ENCODE measurements around the gene RSPH3. TPM values are rescaled to one million over a fixed set of nuclear protein-coding genes. Genes with fewer than 3 reads are reported as not detected.

Gene RSPH3
- total RNA-seq, 1 donor from 2014 or later, result 9.7 TPM

GRCh38 chr6:159007510-159007909 is 7.5 kb upstream of the RSPH3 start:
- no peak for DNase-seq (ENCODE audit: extremely low spot score, unreplicated experiment)
- no peaks in the 10 kb centered on the region for H3K27me3 Mint-ChIP-seq
- H3K36me3 Mint-ChIP-seq, result peaks cover 5% of the 10 kb centered on the region
- H3K4me3 Mint-ChIP-seq, result no peak overlapping the region
- H3K27ac Mint-ChIP-seq, result no peak overlapping the region
- H3K4me1 Mint-ChIP-seq (ENCODE audit: unreplicated experiment), result peaks cover under 1% of the 10 kb centered on the region
- H3K9me3 Mint-ChIP-seq, result no peaks in the 10 kb centered on the region
- no peak for TF ChIP-seq CTCF (conservative IDR thresholded peaks at IDR 0.05)

- peaks cover 12% of the 10 kb centered on the region for H3K4me1 Mint-ChIP-seq (ENCODE audit: unreplicated experiment)
- H3K9me3 Mint-ChIP-seq, result no peaks in the 10 kb centered on the region
- H3K4me3 Mint-ChIP-seq, result no peak overlapping the region
- DNase-seq (ENCODE audit: extremely low spot score, unreplicated experiment), result no peak
- TF ChIP-seq CTCF (conservative IDR thresholded peaks at IDR 0.05), result no peak
- no peak overlapping the region for H3K27ac Mint-ChIP-seq
- H3K27me3 Mint-ChIP-seq, result no peaks in the 10 kb centered on the region
- peaks cover 11% of the 10 kb centered on the region for H3K36me3 Mint-ChIP-seq
Observed at GRCh38 chr6:159005436-159005835, 5.4 kb upstream of the RSPH3 start.

- Mint-ChIP-seq H3K4me3 (no peak overlapping the region), H3K36me3 (peaks cover 11% of the 10 kb centered on the region), H3K27ac (no peak overlapping the region), H3K9me3 (no peaks in the 10 kb centered on the region), H3K27me3 (no peaks in the 10 kb centered on the region), H3K4me1 (ENCODE audit: unreplicated experiment) (peaks cover 12% of the 10 kb centered on the region)
- TF ChIP-seq CTCF (conservative IDR thresholded peaks at IDR 0.05), result no peak
- no peak for DNase-seq (ENCODE audit: extremely low spot score, unreplicated experiment)
Observed at GRCh38 chr6:159004592-159004991, 4.6 kb upstream of the RSPH3 start.

- no peaks in the 10 kb centered on the region for H3K9me3 Mint-ChIP-seq
- no peak for TF ChIP-seq CTCF (conservative IDR thresholded peaks at IDR 0.05)
- peaks cover 11% of the 10 kb centered on the region for H3K36me3 Mint-ChIP-seq
- H3K27me3 Mint-ChIP-seq, result no peaks in the 10 kb centered on the region
- no peak overlapping the region for H3K4me3 Mint-ChIP-seq
- no peak for DNase-seq (ENCODE audit: extremely low spot score, unreplicated experiment)
- peaks cover 17% of the 10 kb centered on the region for H3K4me1 Mint-ChIP-seq (ENCODE audit: unreplicated experiment)
- no peak overlapping the region for H3K27ac Mint-ChIP-seq
Observed at GRCh38 chr6:159002432-159003155, 2.6 kb upstream of the RSPH3 start.

GRCh38 chr6:158999154-158999665 is 792 bp downstream of the RSPH3 start:
- no peak for DNase-seq (ENCODE audit: extremely low spot score, unreplicated experiment)
- Mint-ChIP-seq H3K4me3 (peak overlapping the region; percentile 99), H3K27me3 (no peaks in the 10 kb centered on the region)

More at GRCh38 chr6:158999154-158999665, 792 bp downstream of the RSPH3 start:
- TF ChIP-seq CTCF (conservative IDR thresholded peaks at IDR 0.05), result no peak
- Mint-ChIP-seq H3K4me1 (ENCODE audit: unreplicated experiment) (peaks cover 17% of the 10 kb centered on the region), H3K9me3 (no peaks in the 10 kb centered on the region), H3K36me3 (peaks cover 19% of the 10 kb centered on the region), H3K27ac (peak overlapping the region; percentile 99)
